ENCODE results near the gene MACF1. TPM values are rescaled to one million over a fixed set of nuclear protein-coding genes. Genes with fewer than 3 reads are reported as not detected.
A peak's percentile ranks its signal among the peaks of the same experiment; 100 is the strongest.

The MACF1 gene
- total and polyA plus RNA-seq, 2 of the 13 experiments (the other 11 are each of a cell fraction or from before 2014, with no cell fraction given): 36.7 to 65.4 TPM

DNA sequence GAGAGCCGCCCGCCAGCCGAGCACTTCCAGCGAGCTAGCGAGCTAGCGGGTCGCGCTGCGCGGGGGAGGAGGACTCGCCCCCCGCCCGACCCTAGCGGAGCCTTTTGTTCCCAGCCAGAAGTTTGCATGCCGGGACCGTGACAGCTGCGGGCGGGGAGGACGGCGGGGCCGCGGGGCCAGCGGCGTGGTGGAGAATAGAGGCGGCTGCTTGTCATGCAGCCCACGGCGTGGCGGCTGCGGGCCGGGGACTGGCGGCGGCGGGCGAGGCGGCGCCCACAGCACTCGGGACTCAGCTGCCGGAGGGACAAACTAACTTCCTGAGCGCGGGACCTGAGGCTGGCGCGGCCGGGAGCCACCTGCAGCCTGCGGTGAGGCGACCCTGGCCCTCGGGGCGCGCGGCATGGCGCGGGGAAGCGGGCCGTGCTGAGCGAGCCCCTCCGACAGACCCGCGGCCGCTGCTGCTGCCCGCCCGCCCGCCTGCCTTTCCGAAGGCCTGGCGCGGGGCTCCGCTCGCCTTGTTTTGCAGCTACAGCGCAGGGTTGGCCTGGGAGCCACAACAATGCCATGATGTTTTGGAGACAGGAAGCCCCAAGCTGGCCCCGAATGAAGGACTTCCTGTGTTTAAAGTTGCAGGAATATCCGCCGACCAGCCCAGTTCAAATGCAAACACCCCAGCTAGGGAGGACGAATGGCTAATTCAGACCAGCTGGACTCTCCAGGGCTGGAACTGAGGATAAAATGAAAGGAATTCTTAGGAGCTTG, 204.7 kb downstream of the MACF1 start (continued):
- TF ChIP-seq ZNF720 (CRISPR knock-in tag; IDR thresholded peaks at IDR 0.05) (no peak), KLF11 (CRISPR knock-in tag; IDR thresholded peaks at IDR 0.05) (no peak; the same call in 1 of the 2 replicates), GFI1 (CRISPR knock-in tag; IDR thresholded peaks at IDR 0.05; ENCODE audit: borderline replicate concordance) (no peak), ZNF263 (CRISPR knock-in tag; IDR thresholded peaks at IDR 0.05) (peak; percentile 82), MAZ (IDR thresholded peaks at IDR 0.05; ENCODE audit: borderline replicate concordance, low read depth, low read length) (0 out of 2 replicates have a peak, but pooled peaks have one; percentile 6), MAZ (CRISPR knock-in tag; IDR thresholded peaks at IDR 0.05; ENCODE audit: low read depth) (peak; percentile 65), ZNF678 (CRISPR knock-in tag; IDR thresholded peaks at IDR 0.05) (no peak), ZNF432 (CRISPR knock-in tag; IDR thresholded peaks at IDR 0.05; ENCODE audit: borderline replicate concordance) (no peak), MATR3 (CRISPR knock-in tag; IDR thresholded peaks at IDR 0.05) (no peak), NPAS2 (CRISPR knock-in tag; IDR thresholded peaks at IDR 0.05; ENCODE audit: borderline replicate concordance) (no peak), MIER3 (CRISPR knock-in tag; IDR thresholded peaks at IDR 0.05; ENCODE audit: borderline replicate concordance) (no peak), ZNF333 (CRISPR knock-in tag; IDR thresholded peaks at IDR 0.05; ENCODE audit: borderline replicate concordance) (0 out of 2 replicates have a peak, but pooled peaks have one; percentile 25), ZNF558 (CRISPR knock-in tag; IDR thresholded peaks at IDR 0.05; ENCODE audit: borderline replicate concordance) (no peak), MYC (CRISPR knock-in tag; IDR thresholded peaks at IDR 0.05; ENCODE audit: borderline replicate concordance) (peak; percentile 22; the same call in 1 of the 2 replicates), NFATC3 (CRISPR knock-in tag; IDR thresholded peaks at IDR 0.05) (no peak), NONO (IDR thresholded peaks at IDR 0.05) (no peak), NONO (CRISPR knock-in tag; conservative IDR thresholded peaks at IDR 0.05) (peak; percentile 63; the same call in 1 of the 2 replicates), ATF7-NPFF (CRISPR knock-in tag; IDR thresholded peaks at IDR 0.05; ENCODE audit: low read depth) (0 out of 2 replicates have a peak, but pooled peaks have one; percentile 64), ZNF550 (CRISPR knock-in tag; IDR thresholded peaks at IDR 0.05; ENCODE audit: borderline replicate concordance) (no peak)
- TF ChIP-seq, protein P1, sequence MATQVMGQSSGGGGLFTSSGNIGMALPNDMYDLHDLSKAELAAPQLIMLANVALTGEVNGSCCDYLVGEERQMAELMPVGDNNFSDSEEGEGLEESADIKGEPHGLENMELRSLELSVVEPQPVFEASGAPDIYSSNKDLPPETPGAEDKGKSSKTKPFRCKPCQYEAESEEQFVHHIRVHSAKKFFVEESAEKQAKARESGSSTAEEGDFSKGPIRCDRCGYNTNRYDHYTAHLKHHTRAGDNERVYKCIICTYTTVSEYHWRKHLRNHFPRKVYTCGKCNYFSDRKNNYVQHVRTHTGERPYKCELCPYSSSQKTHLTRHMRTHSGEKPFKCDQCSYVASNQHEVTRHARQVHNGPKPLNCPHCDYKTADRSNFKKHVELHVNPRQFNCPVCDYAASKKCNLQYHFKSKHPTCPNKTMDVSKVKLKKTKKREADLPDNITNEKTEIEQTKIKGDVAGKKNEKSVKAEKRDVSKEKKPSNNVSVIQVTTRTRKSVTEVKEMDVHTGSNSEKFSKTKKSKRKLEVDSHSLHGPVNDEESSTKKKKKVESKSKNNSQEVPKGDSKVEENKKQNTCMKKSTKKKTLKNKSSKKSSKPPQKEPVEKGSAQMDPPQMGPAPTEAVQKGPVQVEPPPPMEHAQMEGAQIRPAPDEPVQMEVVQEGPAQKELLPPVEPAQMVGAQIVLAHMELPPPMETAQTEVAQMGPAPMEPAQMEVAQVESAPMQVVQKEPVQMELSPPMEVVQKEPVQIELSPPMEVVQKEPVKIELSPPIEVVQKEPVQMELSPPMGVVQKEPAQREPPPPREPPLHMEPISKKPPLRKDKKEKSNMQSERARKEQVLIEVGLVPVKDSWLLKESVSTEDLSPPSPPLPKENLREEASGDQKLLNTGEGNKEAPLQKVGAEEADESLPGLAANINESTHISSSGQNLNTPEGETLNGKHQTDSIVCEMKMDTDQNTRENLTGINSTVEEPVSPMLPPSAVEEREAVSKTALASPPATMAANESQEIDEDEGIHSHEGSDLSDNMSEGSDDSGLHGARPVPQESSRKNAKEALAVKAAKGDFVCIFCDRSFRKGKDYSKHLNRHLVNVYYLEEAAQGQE (IDR thresholded peaks at IDR 0.05; ENCODE audit: borderline replicate concordance in 1 of 2, low read depth in 1 of 2, low read length in 2 of 2): no peak
- TF ChIP-seq, protein P2, sequence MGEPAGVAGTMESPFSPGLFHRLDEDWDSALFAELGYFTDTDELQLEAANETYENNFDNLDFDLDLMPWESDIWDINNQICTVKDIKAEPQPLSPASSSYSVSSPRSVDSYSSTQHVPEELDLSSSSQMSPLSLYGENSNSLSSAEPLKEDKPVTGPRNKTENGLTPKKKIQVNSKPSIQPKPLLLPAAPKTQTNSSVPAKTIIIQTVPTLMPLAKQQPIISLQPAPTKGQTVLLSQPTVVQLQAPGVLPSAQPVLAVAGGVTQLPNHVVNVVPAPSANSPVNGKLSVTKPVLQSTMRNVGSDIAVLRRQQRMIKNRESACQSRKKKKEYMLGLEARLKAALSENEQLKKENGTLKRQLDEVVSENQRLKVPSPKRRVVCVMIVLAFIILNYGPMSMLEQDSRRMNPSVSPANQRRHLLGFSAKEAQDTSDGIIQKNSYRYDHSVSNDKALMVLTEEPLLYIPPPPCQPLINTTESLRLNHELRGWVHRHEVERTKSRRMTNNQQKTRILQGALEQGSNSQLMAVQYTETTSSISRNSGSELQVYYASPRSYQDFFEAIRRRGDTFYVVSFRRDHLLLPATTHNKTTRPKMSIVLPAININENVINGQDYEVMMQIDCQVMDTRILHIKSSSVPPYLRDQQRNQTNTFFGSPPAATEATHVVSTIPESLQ (CRISPR knock-in tag; conservative IDR thresholded peaks at IDR 0.05): no peak
- TF ChIP-seq, protein P3, sequence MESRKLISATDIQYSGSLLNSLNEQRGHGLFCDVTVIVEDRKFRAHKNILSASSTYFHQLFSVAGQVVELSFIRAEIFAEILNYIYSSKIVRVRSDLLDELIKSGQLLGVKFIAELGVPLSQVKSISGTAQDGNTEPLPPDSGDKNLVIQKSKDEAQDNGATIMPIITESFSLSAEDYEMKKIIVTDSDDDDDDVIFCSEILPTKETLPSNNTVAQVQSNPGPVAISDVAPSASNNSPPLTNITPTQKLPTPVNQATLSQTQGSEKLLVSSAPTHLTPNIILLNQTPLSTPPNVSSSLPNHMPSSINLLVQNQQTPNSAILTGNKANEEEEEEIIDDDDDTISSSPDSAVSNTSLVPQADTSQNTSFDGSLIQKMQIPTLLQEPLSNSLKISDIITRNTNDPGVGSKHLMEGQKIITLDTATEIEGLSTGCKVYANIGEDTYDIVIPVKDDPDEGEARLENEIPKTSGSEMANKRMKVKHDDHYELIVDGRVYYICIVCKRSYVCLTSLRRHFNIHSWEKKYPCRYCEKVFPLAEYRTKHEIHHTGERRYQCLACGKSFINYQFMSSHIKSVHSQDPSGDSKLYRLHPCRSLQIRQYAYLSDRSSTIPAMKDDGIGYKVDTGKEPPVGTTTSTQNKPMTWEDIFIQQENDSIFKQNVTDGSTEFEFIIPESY (CRISPR knock-in tag; IDR thresholded peaks at IDR 0.05): no peak

All from HepG2 (cell line).